ENCODE measurements around the gene URI1.

DNA sequence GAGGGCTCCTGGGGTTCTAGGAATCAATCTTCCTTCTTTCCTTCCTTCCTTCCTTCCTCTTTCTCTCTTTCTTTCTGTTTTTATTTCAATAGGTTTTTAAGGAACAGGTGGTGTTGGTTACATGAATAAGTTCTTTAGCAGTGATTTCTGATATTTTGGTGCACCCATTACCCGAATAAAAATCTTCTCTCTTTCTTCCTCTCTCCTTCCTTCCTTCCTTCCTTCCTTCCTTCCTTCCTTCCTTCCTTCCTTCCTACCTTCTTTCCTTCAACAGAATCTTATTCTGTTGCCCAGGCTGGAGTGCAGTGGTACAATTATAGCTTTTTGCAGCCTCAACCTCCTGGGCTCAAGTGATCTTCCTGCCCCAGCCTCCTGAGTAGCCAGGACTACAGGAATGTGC is 16.0 kb upstream of the URI1 start:
- TF ChIP-seq POLR2AphosphoS5 (IDR thresholded peaks at IDR 0.05; ENCODE audit: low read depth, low read length) (no peak), YY1 (IDR thresholded peaks at IDR 0.05; ENCODE audit: low read depth) (no peak), RCOR1 (IDR thresholded peaks at IDR 0.05; ENCODE audit: low read length) (no peak), EP300 (IDR thresholded peaks at IDR 0.05; ENCODE audit: borderline replicate concordance in 1 of 2, low read depth in 1 of 2, low read length in 1 of 2) (no peak)
- TF ChIP-seq, protein P1, sequence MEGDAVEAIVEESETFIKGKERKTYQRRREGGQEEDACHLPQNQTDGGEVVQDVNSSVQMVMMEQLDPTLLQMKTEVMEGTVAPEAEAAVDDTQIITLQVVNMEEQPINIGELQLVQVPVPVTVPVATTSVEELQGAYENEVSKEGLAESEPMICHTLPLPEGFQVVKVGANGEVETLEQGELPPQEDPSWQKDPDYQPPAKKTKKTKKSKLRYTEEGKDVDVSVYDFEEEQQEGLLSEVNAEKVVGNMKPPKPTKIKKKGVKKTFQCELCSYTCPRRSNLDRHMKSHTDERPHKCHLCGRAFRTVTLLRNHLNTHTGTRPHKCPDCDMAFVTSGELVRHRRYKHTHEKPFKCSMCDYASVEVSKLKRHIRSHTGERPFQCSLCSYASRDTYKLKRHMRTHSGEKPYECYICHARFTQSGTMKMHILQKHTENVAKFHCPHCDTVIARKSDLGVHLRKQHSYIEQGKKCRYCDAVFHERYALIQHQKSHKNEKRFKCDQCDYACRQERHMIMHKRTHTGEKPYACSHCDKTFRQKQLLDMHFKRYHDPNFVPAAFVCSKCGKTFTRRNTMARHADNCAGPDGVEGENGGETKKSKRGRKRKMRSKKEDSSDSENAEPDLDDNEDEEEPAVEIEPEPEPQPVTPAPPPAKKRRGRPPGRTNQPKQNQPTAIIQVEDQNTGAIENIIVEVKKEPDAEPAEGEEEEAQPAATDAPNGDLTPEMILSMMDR (IDR thresholded peaks at IDR 0.05), result no peak

Data from SK-N-SH (cell line).